ENCODE results near the gene TTC29. TPM values are rescaled to one million over a fixed set of nuclear protein-coding genes. Genes with fewer than 3 reads are reported as not detected.

The TTC29 gene
- total RNA-seq, 3 donors from 2014 or later: not detected

DNA sequence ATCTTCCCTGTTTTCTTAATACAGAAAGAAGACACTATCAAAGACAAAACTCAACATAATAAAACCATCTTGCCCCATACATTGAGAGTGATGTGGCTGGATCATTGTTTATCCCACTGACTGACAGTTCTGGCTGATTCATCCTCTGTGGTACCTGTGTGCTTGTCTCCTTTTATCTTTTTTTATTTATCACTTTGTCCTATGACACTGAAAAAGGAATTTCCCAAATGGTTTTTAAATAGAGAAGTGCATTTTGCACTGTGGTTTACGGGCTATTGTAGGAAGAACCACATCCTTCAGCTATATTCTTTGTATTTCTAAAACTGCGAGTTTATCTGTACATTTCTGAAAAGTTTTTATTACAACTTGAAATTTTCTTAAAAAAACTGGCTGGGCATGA, 15.0 kb downstream of the TTC29 start:
- Mint-ChIP-seq H3K27me3 (ENCODE audit: low read depth) (peaks cover 16% of the 10 kb centered on the region), H3K4me3 (no peak overlapping the region), H3K9me3 (no peaks in the 10 kb centered on the region), H3K36me3 (ENCODE audit: insufficient read depth) (no peaks in the 10 kb centered on the region), H3K4me1 (ENCODE audit: low read depth) (no peaks in the 10 kb centered on the region)
- no peak for ATAC-seq
- no peak for DNase-seq

DNA sequence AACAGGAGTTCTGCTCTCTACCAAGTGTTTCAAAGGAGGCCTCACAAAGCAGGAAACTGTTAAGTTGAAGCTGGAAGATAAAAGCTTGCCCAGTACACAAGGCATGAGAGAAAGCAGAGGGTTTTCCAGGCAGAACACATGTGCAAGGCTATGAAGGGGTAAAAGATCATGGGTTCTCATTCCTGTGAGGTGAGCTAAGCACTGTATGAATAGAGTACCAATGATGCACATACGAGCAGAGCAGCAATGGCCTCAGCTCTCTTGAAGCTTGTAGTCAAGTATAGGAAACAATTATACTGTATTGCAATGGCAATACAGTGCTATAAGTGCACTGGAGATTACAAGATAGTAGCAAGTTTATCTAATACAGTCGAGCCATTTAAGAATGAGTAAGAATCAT, 18.0 kb downstream of the TTC29 start:
- no peak for DNase-seq
- H3K4me3 Mint-ChIP-seq: no peak overlapping the region
- no peak for ATAC-seq
- peaks cover 12% of the 10 kb centered on the region for H3K27me3 Mint-ChIP-seq (ENCODE audit: low read depth)
- no peaks in the 10 kb centered on the region for H3K4me1 Mint-ChIP-seq (ENCODE audit: low read depth)
- H3K9me3 Mint-ChIP-seq: no peaks in the 10 kb centered on the region
- H3K36me3 Mint-ChIP-seq (ENCODE audit: insufficient read depth): no peaks in the 10 kb centered on the region

DNA sequence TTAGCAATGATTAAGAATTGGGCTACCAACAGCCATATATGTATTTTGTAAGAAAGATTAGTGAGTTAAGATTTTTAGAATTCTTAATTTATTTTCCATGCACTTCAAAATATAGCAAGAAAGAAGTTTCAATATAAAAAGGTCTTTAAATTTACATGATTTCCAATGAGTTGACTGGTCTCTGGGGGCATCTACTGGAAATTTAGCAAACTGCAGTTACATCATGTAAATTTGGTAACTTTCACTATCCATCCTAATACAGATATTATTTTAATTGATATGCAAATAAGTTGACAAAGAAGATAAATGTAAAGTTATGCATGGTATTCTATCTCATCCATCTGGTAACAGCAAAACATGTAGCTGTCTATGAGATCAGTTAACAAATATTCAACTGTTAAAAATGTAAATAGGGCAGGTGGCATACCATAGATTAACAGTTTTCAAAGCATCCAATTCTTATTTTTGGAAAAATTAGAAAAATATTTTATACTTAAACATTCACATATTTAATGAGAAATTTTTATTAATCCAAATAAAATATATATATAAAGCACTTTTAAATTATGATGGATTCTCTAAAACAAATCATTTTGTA, 29.1 kb downstream of the TTC29 start:
- DNase-seq (no peak), ATAC-seq (no peak)
- Mint-ChIP-seq H3K27me3 (ENCODE audit: low read depth) (peaks cover 3% of the 10 kb centered on the region), H3K9me3 (no peaks in the 10 kb centered on the region), H3K4me1 (ENCODE audit: low read depth) (no peaks in the 10 kb centered on the region), H3K4me3 (no peak overlapping the region), H3K36me3 (ENCODE audit: insufficient read depth) (no peaks in the 10 kb centered on the region)

DNA sequence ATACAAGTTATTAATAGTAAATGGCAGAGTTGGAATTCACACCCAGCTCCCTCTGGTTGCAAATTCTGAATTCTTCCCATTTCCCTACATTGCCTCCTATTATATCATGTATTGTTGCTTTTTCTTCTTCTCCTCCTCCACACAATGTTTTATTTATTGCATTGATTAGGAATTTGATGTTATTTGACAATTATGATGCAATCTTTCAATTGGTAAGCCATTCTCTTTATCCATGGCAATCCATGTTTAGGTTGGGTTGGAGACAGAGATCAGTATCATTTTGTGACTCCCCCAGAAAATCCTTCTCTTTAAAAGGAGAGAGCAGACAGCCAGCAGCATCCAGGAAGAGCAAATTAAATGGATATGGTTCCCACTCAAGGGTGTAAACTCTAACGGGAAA, 30.5 kb downstream of the TTC29 start:
- DNase-seq (no peak), ATAC-seq (no peak)
- Mint-ChIP-seq H3K9me3 (no peaks in the 10 kb centered on the region), H3K4me3 (no peak overlapping the region), H3K27me3 (ENCODE audit: low read depth) (peaks cover 5% of the 10 kb centered on the region), H3K4me1 (ENCODE audit: low read depth) (no peaks in the 10 kb centered on the region), H3K36me3 (ENCODE audit: insufficient read depth) (no peaks in the 10 kb centered on the region)

DNA sequence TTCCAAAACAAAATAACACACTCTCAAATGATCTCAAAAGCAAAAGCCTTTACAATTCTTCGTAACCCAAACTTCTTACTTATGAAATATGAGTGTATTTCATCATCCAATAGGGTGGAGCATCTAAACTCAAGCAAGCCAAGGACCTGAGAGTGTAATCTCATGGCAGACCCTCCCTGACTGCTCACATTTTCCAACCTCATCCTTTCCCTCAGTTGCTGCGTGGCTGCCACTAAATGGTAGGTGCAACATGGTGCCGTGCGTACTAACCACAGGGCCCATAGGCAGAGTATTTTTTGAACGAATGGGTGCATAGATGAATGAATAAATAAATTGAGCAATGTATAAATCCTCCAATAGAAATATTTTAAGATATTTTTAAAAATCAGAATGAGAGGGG, 45.4 kb downstream of the TTC29 start:
- Mint-ChIP-seq H3K36me3 (ENCODE audit: insufficient read depth) (no peaks in the 10 kb centered on the region), H3K27me3 (ENCODE audit: low read depth) (peaks cover 15% of the 10 kb centered on the region), H3K9me3 (no peaks in the 10 kb centered on the region), H3K4me3 (no peak overlapping the region), H3K4me1 (ENCODE audit: low read depth) (no peaks in the 10 kb centered on the region)
- no peak for DNase-seq
- ATAC-seq: no peak

DNA sequence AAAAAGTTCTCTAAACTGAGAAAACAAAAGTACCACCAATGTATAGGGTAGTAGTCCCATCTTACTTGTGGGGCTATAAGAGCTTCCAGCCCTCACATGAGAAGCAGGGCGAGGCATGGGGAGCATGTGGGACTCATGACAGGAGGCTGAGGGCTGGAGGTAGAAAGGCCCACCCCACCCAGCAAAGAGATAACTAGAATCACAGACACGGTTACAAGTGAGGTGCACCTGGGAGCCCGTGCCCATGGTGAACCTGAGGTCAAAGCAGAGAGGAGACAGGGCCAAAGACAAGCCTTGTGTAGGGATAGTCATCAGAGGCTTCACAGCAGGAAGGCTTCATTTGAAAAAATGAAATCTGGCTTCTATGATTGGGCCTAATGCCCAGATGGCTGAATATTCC, 55.4 kb downstream of the TTC29 start:
- Mint-ChIP-seq H3K9me3 (no peaks in the 10 kb centered on the region), H3K4me3 (no peak overlapping the region), H3K4me1 (ENCODE audit: low read depth) (peaks cover 2% of the 10 kb centered on the region), H3K36me3 (ENCODE audit: insufficient read depth) (no peaks in the 10 kb centered on the region), H3K27me3 (ENCODE audit: low read depth) (peaks cover 8% of the 10 kb centered on the region)
- no peak for DNase-seq
- no peak for ATAC-seq

DNA sequence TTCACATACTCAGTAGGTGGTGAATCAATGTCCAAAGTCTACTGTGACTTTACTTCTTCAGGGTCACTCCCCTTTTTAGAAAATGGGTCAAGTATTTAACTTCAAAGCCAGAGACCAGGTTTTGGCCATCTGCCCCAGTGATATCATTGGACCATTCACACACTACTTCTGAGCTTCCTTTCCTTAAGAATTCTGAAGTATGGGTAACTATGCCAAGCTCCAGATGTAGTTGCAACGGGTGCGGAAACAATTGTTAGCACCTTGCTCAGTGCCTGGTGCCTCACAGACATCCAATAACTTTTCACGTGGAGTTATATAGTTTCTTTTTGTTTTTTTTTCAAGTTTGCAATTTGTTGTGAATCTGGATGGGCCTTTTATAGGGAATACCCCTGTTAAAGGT, 62.6 kb downstream of the TTC29 start:
- ATAC-seq (no peak), DNase-seq (no peak)
- Mint-ChIP-seq H3K36me3 (ENCODE audit: insufficient read depth) (no peaks in the 10 kb centered on the region), H3K4me1 (ENCODE audit: low read depth) (peaks cover 1% of the 10 kb centered on the region), H3K4me3 (no peak overlapping the region), H3K27me3 (ENCODE audit: low read depth) (peaks cover 4% of the 10 kb centered on the region), H3K9me3 (no peaks in the 10 kb centered on the region)

DNA sequence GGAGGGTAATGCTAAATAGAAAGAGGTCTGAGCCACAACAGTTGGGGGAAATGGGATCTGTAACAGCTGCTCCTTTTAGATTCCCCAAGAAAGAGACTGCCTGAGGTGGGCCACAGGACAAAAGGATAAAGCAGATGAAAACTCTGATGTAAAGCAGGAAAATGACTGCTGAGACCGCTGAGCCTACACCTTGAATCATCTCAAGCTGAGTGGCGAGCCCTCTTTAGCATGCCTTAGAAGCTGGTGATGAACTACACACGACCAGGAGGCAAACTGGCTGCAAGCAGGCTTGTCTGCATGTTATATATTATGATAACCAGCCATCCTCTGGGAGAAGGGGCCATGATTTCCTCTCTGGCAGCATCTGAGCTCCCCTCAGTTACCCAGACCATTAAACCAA, 88.4 kb downstream of the TTC29 start:
- DNase-seq (no peak), ATAC-seq (no peak)
- Mint-ChIP-seq H3K27me3 (ENCODE audit: low read depth) (peaks cover 4% of the 10 kb centered on the region), H3K9me3 (no peaks in the 10 kb centered on the region), H3K36me3 (ENCODE audit: insufficient read depth) (no peaks in the 10 kb centered on the region), H3K4me1 (ENCODE audit: low read depth) (no peaks in the 10 kb centered on the region), H3K4me3 (no peak overlapping the region)

DNA sequence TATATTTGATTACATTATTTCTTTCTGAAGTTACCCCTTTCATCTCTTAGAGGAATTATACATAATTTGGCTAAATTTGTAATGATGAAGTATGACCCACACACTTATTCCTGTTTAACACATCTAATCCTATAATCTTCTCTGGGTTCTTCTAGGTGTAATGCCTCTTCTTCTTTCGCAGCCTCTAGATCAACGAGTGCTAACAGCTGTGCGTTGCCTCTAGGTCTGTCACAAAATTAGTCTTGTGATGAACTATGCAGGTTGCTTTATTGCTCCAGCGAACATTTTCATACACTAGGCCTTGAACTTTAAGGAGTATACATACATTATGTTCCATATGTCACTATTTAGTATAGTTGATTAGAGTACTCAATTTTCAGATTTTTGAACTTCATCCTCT, 89.9 kb downstream of the TTC29 start:
- peaks cover 4% of the 10 kb centered on the region for H3K27me3 Mint-ChIP-seq (ENCODE audit: low read depth)
- no peaks in the 10 kb centered on the region for H3K36me3 Mint-ChIP-seq (ENCODE audit: insufficient read depth)
- no peak for ATAC-seq
- H3K4me1 Mint-ChIP-seq (ENCODE audit: low read depth): no peaks in the 10 kb centered on the region
- no peak for DNase-seq
- H3K9me3 Mint-ChIP-seq: no peaks in the 10 kb centered on the region
- H3K4me3 Mint-ChIP-seq: no peak overlapping the region

DNA sequence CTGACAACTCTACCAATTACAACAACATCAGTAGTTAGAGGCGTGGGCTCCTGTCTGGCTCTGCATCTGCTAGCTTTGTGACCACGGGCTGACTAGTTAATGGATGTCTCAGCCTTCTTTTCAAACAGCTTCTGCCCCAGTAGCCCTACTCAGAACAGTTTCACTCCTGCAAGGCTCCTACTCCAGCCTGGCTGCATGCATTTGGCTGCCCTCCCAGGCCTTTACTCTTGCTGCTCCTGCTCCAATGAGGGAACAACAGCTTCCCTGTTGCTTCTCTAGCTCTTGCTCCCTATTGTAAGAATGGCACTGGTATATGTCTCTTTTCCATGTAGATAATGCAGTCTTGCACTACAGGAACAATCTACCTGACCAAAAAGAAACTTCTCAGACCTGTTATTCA, 93.3 kb downstream of the TTC29 start:
- DNase-seq (no peak), ATAC-seq (no peak)
- Mint-ChIP-seq H3K4me3 (no peak overlapping the region), H3K4me1 (ENCODE audit: low read depth) (no peaks in the 10 kb centered on the region), H3K9me3 (no peaks in the 10 kb centered on the region), H3K36me3 (ENCODE audit: insufficient read depth) (no peaks in the 10 kb centered on the region), H3K27me3 (ENCODE audit: low read depth) (no peaks in the 10 kb centered on the region)

DNA sequence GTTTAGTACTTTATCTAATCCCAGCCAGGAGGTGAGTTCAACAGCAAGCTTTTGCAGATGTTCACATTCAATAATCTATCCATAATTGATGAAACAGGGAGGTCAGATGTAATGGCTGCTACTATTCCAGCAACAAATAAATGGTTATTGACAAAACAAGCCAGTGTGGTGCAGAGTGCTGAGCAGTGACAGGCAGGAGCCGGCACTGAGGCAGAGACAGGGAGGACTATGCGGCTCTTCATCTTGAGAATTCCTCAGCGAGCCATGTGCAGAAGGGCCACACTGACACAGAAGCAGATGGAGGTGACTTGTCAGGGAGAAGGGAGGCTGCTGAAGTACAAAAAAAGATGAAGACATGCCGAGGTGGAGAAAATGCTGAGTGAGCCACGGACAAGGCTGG, 98.3 kb downstream of the TTC29 start:
- no peaks in the 10 kb centered on the region for H3K9me3 Mint-ChIP-seq
- no peak for ATAC-seq
- peaks cover 2% of the 10 kb centered on the region for H3K27me3 Mint-ChIP-seq (ENCODE audit: low read depth)
- no peak for DNase-seq
- H3K4me3 Mint-ChIP-seq: no peak overlapping the region
- no peaks in the 10 kb centered on the region for H3K4me1 Mint-ChIP-seq (ENCODE audit: low read depth)
- H3K36me3 Mint-ChIP-seq (ENCODE audit: insufficient read depth): no peaks in the 10 kb centered on the region

DNA sequence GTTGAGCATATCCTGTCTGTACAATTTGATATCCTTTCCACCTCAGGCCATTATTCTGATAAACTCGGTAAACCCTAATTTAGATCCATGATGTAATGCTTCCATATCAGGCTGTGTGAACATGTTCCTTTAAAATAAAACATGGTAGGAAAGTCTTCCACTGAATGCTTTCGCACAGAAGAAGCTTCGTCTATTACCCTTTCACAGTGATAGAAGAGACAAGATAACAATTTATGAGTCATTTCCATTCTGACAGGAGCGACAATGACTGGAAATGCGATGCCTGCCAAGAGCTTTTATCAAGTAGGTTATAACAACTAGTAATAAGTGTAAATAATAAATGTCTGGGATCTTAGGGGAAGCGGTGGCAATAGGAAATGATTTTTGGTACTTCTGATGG, 98.8 kb downstream of the TTC29 start:
- no peak overlapping the region for H3K4me3 Mint-ChIP-seq
- H3K36me3 Mint-ChIP-seq (ENCODE audit: insufficient read depth): no peaks in the 10 kb centered on the region
- no peak for ATAC-seq
- H3K4me1 Mint-ChIP-seq (ENCODE audit: low read depth): no peaks in the 10 kb centered on the region
- H3K9me3 Mint-ChIP-seq: no peaks in the 10 kb centered on the region
- DNase-seq: no peak
- H3K27me3 Mint-ChIP-seq (ENCODE audit: low read depth): peaks cover 2% of the 10 kb centered on the region

DNA sequence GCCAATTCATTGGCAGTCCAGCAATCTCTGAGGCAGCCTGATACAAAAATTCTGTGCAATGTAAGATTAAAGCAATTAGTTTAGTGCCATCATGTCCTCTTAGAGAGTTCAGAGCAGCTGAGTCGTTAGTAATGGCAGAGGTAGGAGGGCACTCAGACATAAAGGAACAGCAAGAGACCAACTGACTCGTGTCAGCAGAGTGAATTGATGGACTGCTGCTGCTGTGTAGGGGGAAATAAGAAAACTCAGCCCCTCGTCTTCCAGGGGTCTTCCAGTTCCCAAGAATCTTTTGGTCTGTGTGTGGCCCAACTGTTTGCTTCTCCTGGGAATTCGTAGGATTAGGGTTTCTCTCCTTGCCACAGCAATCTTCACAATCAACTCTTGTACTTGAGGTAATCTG, 100.9 kb downstream of the TTC29 start:
- H3K9me3 Mint-ChIP-seq: no peaks in the 10 kb centered on the region
- H3K4me1 Mint-ChIP-seq (ENCODE audit: low read depth): no peaks in the 10 kb centered on the region
- DNase-seq (no peak), ATAC-seq (no peak)
- no peak overlapping the region for H3K4me3 Mint-ChIP-seq
- no peaks in the 10 kb centered on the region for H3K36me3 Mint-ChIP-seq (ENCODE audit: insufficient read depth)
- peaks cover 2% of the 10 kb centered on the region for H3K27me3 Mint-ChIP-seq (ENCODE audit: low read depth)

DNA sequence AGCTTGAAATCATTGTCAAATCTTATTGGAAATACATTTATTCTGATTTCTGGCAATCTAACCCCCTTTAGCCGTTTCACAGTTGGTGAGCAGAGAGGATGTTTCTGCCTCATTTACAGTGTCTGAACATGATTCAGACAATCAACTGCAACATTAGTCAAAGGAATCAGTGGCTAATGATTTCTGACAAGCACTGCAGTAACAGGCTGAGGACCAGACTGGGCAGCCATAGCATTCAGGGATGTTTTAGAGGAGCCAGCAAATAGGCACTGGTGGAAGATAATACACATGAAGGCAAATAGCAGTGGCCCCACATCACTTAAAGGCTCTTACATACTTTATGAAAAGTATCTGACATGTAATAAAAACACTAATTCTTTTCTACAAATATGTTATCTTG, 102.8 kb downstream of the TTC29 start:
- Mint-ChIP-seq H3K36me3 (ENCODE audit: insufficient read depth) (no peaks in the 10 kb centered on the region), H3K4me3 (no peak overlapping the region), H3K4me1 (ENCODE audit: low read depth) (no peaks in the 10 kb centered on the region), H3K9me3 (no peaks in the 10 kb centered on the region), H3K27me3 (ENCODE audit: low read depth) (peaks cover 2% of the 10 kb centered on the region)
- no peak for DNase-seq
- ATAC-seq: no peak

DNA sequence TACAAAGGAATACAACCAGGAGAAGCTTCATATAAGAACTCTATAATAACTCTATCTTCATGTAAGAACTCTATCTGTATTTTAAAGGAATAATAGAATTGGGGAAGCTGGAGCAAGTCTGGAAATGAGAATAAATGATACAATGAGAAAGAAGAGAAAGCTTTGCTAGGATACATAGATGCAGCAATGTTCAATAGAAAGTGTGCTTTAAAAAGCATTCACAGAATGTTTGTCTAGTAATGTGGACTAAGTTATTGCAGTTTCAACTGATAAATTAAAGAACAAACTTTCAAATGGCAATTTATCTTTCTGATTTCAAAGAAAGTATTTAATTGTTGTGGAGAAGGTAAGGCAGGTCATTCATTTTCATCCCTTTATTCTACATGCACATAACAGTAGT, 104.9 kb downstream of the TTC29 start:
- Mint-ChIP-seq H3K9me3 (no peaks in the 10 kb centered on the region), H3K27me3 (ENCODE audit: low read depth) (peaks cover 1% of the 10 kb centered on the region), H3K4me1 (ENCODE audit: low read depth) (no peaks in the 10 kb centered on the region), H3K36me3 (ENCODE audit: insufficient read depth) (no peaks in the 10 kb centered on the region), H3K4me3 (no peak overlapping the region)
- ATAC-seq (no peak), DNase-seq (no peak)

DNA sequence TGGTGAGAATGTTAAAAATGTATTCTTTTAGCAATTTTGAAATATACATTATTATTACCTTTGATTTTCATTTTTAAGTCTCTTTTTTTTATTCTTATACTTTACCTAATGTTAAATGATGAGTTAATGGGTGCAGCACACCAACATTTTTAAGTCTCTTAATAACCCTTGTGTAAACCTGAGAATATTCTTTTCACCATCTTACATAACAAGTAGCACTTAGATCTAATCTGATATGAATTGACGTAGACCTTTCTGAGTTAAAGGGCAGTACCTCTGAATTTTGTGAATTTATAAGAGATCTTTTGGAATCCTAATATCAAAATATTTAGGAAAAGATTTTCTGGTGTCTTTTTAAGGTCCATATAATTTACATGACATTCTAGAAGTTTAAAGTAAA, 110.6 kb downstream of the TTC29 start:
- no peak for DNase-seq
- no peak for ATAC-seq
- H3K4me1 Mint-ChIP-seq (ENCODE audit: low read depth): no peaks in the 10 kb centered on the region
- no peaks in the 10 kb centered on the region for H3K27me3 Mint-ChIP-seq (ENCODE audit: low read depth)
- no peak overlapping the region for H3K4me3 Mint-ChIP-seq
- no peaks in the 10 kb centered on the region for H3K9me3 Mint-ChIP-seq
- no peaks in the 10 kb centered on the region for H3K36me3 Mint-ChIP-seq (ENCODE audit: insufficient read depth)

Measured in activated T-cell treated with anti-CD3 and anti-CD28 coated beads, Interleukin-2, amount 50 U/mL, for 4 hours (primary cell).